Measurements from ENCODE around the gene STRBP. TPM values are rescaled to one million over a fixed set of nuclear protein-coding genes. Genes with fewer than 3 reads are reported as not detected.

The STRBP gene
- total and polyA plus RNA-seq, 9 of the 15 experiments (the other 6 are each of a cell fraction or from before 2014, with no cell fraction given) = 27.7 to 84.0 (median 70.2) TPM

DNA sequence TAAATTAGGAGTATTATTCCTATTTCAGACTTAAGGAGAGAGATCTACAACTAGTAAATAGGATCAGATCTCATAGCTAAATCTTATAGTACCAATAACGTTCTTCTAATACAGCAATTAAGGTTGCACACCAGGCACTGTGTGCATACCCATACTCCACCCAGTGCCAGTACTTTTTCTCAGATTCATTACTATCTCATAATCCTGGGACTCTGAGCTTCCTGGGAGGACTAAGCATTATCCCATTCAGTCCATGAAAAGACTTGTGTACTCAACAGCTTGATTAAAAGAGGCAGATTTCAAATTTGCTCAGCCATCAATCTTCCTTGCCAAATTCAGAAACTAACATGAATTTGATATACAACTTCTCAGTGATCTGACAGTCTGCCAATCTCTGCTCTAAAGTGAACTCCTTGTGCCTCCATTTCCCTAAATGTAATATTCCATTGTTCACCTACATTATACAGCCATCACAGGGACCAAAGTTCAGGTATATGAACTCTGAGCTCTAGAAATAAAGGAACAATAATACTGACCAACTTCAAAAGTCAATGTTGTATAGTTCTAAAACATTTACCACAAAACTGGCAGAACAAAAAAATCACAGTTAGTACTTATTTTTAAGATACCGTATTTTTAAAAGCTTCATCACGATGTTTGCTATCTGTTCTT lies 7.2 kb downstream of the STRBP start:
- ATAC-seq (no peak), DNase-seq (ENCODE audit: extremely low read depth in 1 of 4, low spot score in 3 of 4) (no peak), FAIRE-seq (no peak)
- in situ Hi-C loops (cut with MboI) = no loop called here
- CTCF ChIA-PET (ENCODE audit: low intra/inter-chr PET ratio) = no interaction called here
- 55% methylated on average over 3 of the region's 3 CpGs for WGBS (ENCODE audit: insufficient coverage, low coverage, missing lambda C conversion rate)
- peaks cover 0 to 20% of the 10 kb centered on the region in 2 experiments; a peak in 4 of 5 replicates for H3K4me1 ChIP-seq (replicated peaks in 1 of 2; ENCODE audit: control insufficient read depth in 2 of 2, insufficient read depth in 2 of 2, low read length in 2 of 2)
- peaks cover 95% of the 10 kb centered on the region for H3K79me2 ChIP-seq (ENCODE audit: control insufficient read depth, insufficient read depth, low read length)
- H3K9ac ChIP-seq (ENCODE audit: insufficient read depth in 1 of 2, low read depth in 2 of 2, low read length in 2 of 2) = no peak overlapping the region
- peaks cover 7% of the 10 kb centered on the region; the same call in 1 of the 2 replicates for H4K20me1 ChIP-seq (replicated peaks; ENCODE audit: control insufficient read depth, insufficient read depth, low read length)
- BruUV-seq (replicated peaks) = no TSS peak
- peaks cover 4% of the 10 kb centered on the region; the same call in 2 of the 3 replicates for H3K36me3 ChIP-seq (ENCODE audit: control insufficient read depth, insufficient read depth, low read length)
- H3K27me3 ChIP-seq (ENCODE audit: control insufficient read depth in 2 of 2, insufficient read depth in 2 of 2, low read length in 2 of 2) = no peaks in the 10 kb centered on the region
- H3K4me2 ChIP-seq (ENCODE audit: insufficient read depth, low read length) = no peak overlapping the region
- no peak overlapping the region for H2AFZ ChIP-seq (ENCODE audit: low read depth, low read length)
- no peaks in the 10 kb centered on the region for H3K9me3 ChIP-seq (replicated peaks; ENCODE audit: control insufficient read depth, insufficient read depth, low read depth, low read length)
- POLR2A ChIA-PET = interaction anchor here (0.5 to 5.1 kb wide), 8 partner anchors 9 to 129 kb away, joined by 3 to 30 read pairs (median 4); no protein-coding TSS in a partner anchor
- no peak overlapping the region for H3K4me3 ChIP-seq
- H3K27ac ChIP-seq (ENCODE audit: extremely low read depth, low read depth, low read length) = no peak overlapping the region
- intact Hi-C loops (cut with micrococcal nuclease) = no loop called here
- no peaks in the 10 kb centered on the region for H3K9me1 ChIP-seq (ENCODE audit: control insufficient read depth, insufficient read depth, low read length)
- TF ChIP-seq MAFF (IDR thresholded peaks at IDR 0.05; ENCODE audit: low read length) (no peak), ZFX (CRISPR knock-in tag; IDR thresholded peaks at IDR 0.05) (no peak), C11orf30 (IDR thresholded peaks at IDR 0.05; ENCODE audit: low read depth) (no peak), FOXK2 (conservative IDR thresholded peaks at IDR 0.05 in 1 of 2, IDR thresholded peaks at IDR 0.05 in 1 of 2; ENCODE audit: low read depth in 2 of 2) (no peak), PTTG1 (tag; IDR thresholded peaks at IDR 0.05; ENCODE audit: low read depth) (no peak), TSC22D4 (tag; IDR thresholded peaks at IDR 0.05) (no peak), RB1 (IDR thresholded peaks at IDR 0.05; ENCODE audit: low read depth) (no peak), FOS (IDR thresholded peaks at IDR 0.05; ENCODE audit: extremely low read depth, insufficient read length) (no peak), TBL1XR1 (IDR thresholded peaks at IDR 0.05; ENCODE audit: low read length in 2 of 2) (no peak)
- TF ChIP-seq, protein P1, sequence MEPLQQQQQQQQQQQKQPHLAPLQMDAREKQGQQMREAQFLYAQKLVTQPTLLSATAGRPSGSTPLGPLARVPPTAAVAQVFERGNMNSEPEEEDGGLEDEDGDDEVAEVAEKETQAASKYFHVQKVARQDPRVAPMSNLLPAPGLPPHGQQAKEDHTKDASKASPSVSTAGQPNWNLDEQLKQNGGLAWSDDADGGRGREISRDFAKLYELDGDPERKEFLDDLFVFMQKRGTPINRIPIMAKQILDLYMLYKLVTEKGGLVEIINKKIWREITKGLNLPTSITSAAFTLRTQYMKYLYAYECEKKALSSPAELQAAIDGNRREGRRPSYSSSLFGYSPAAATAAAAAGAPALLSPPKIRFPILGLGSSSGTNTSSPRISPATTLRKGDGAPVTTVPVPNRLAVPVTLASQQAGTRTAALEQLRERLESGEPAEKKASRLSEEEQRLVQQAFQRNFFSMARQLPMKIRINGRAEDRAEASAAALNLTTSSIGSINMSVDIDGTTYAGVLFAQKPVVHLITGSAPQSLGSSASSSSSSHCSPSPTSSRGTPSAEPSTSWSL (CRISPR knock-in tag; IDR thresholded peaks at IDR 0.05; ENCODE audit: borderline replicate concordance) = no peak
- TF ChIP-seq, protein P2, sequence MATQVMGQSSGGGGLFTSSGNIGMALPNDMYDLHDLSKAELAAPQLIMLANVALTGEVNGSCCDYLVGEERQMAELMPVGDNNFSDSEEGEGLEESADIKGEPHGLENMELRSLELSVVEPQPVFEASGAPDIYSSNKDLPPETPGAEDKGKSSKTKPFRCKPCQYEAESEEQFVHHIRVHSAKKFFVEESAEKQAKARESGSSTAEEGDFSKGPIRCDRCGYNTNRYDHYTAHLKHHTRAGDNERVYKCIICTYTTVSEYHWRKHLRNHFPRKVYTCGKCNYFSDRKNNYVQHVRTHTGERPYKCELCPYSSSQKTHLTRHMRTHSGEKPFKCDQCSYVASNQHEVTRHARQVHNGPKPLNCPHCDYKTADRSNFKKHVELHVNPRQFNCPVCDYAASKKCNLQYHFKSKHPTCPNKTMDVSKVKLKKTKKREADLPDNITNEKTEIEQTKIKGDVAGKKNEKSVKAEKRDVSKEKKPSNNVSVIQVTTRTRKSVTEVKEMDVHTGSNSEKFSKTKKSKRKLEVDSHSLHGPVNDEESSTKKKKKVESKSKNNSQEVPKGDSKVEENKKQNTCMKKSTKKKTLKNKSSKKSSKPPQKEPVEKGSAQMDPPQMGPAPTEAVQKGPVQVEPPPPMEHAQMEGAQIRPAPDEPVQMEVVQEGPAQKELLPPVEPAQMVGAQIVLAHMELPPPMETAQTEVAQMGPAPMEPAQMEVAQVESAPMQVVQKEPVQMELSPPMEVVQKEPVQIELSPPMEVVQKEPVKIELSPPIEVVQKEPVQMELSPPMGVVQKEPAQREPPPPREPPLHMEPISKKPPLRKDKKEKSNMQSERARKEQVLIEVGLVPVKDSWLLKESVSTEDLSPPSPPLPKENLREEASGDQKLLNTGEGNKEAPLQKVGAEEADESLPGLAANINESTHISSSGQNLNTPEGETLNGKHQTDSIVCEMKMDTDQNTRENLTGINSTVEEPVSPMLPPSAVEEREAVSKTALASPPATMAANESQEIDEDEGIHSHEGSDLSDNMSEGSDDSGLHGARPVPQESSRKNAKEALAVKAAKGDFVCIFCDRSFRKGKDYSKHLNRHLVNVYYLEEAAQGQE (IDR thresholded peaks at IDR 0.05; ENCODE audit: borderline replicate concordance) = no peak
- TF ChIP-seq, protein P2 (CRISPR knock-in tag; IDR thresholded peaks at IDR 0.05; ENCODE audit: low read depth) = no peak

Data from K562 (cell line).